Upper lobe of left lung (tissue), 4 donors: ENCODE data around the gene PTPRK.

Experiments
- EP300 ChIP-seq, 4 donors: sonication (generic); formaldehyde crosslinking; IDR thresholded peaks; one replicate each; pipeline ENCODE4 v1.5.1; 2017; ENCODE audit warnings: antibody characterized with exemption in 4 of 4, control low read depth in 2 of 4
- POLR2A ChIP-seq, 4 donors: fragments of 450-650 bp; IDR thresholded peaks; one replicate each; pipeline ENCODE4 v1.5.1; 2016 to 2017; ENCODE audit warnings: antibody characterized with exemption in 4 of 4, mild to moderate bottlenecking in 2 of 4
- TF ChIP-seq, protein P1 (sequence below), 6 experiments: fragments of 450-650 bp in 4 of 6; fragments of 200-600 bp in 2 of 6; sonication (generic) in 2 of 6; IDR thresholded peaks; one replicate each; pipeline ENCODE4 v1.5.1; 2016 to 2019; ENCODE audit warnings: antibody characterized with exemption in 6 of 6

DNA sequence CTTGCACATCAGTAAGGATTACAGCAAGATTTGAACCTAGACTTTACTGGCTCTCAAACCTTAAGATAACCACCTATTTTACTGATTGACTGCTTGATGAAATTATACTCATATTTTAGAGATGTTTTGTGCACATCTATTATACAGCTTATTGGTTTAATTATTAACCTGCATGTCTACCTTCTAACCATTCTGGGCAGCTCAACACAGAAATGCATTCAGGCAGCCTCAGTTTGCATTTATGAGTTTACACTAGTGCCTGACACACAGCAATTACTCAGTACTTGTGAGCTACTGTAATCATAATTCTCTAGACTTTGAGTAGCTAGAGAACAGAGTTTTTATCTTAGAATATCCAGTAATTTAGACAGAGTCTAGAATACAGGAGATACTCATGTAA is 345.7 kb downstream of the PTPRK start:
- TF ChIP-seq POLR2A (IDR thresholded peaks at IDR 0.05) (no peak), EP300 (IDR thresholded peaks at IDR 0.05) (no peak)
- TF ChIP-seq, protein P1, sequence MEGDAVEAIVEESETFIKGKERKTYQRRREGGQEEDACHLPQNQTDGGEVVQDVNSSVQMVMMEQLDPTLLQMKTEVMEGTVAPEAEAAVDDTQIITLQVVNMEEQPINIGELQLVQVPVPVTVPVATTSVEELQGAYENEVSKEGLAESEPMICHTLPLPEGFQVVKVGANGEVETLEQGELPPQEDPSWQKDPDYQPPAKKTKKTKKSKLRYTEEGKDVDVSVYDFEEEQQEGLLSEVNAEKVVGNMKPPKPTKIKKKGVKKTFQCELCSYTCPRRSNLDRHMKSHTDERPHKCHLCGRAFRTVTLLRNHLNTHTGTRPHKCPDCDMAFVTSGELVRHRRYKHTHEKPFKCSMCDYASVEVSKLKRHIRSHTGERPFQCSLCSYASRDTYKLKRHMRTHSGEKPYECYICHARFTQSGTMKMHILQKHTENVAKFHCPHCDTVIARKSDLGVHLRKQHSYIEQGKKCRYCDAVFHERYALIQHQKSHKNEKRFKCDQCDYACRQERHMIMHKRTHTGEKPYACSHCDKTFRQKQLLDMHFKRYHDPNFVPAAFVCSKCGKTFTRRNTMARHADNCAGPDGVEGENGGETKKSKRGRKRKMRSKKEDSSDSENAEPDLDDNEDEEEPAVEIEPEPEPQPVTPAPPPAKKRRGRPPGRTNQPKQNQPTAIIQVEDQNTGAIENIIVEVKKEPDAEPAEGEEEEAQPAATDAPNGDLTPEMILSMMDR (IDR thresholded peaks at IDR 0.05): no peak
